Upper lobe of right lung (tissue), 1 donor: ENCODE measurements around the gene SH2D6. TPM values are rescaled to one million over a fixed set of nuclear protein-coding genes. Genes with fewer than 3 reads are reported as not detected.

Experiments used
- ATAC-seq: fragments of 200-7000 bp; cut with Tn5 transposase; one replicate; pipeline ENCODE4 v1.9.1; 2020; ENCODE audit warnings: mild to moderate bottlenecking, moderate library complexity
- DNase-seq: peaks from one replicate; pipeline ENCODE4 v3.0.0-alpha.2; 2020
- H3K27ac ChIP-seq: fragments of 200-600 bp; one replicate; pipeline ENCODE4 v1.8.0; 2022
- H3K27me3 ChIP-seq: fragments of 200-600 bp; one replicate; pipeline ENCODE4 v1.8.0; 2022; ENCODE audit warnings: mild to moderate bottlenecking
- H3K36me3 ChIP-seq: fragments of 200-600 bp; one replicate; pipeline ENCODE4 v1.8.0; 2022
- H3K4me1 ChIP-seq: fragments of 200-600 bp; one replicate; pipeline ENCODE4 v1.8.0; 2022
- H3K4me3 ChIP-seq: fragments of 200-600 bp; one replicate; pipeline ENCODE4 v1.8.0; 2022; ENCODE audit warnings: mild to moderate bottlenecking
- H3K9me3 ChIP-seq: fragments of 200-600 bp; one replicate; pipeline ENCODE4 v1.8.0; 2022
- intact Hi-C: fragments of 100-400 bp; cut with DNase I; formaldehyde crosslinking; loops from one replicate; pipeline ENCODE4 v1.11.0; 2022
- long read RNA-seq: library from polyadenylated mRNA; unstranded; transcript quantifications from one replicate; pipeline ENCODE4 v2.0.0, GENCODE V29; 2021
- total RNA-seq: library from RNA; stranded (reverse); fragmentation: NEBNext Ultra II Directional; extraction: Animal tissue kit (Norgen Biotek cat#: 25700); gene quantifications from one replicate; pipeline ENCODE4 v1.2.1, GENCODE V29; 2021
- TF ChIP-seq, protein P1 (sequence below): fragments of 200-600 bp; IDR thresholded peaks from one replicate; pipeline ENCODE4 v1.8.0; 2022; ENCODE audit warnings: antibody characterized with exemption
- donor health status: DM: no; HTN: yes; CAD: no; lungs with severe emphysema.

SH2D6 gene
- total RNA-seq = 1.0 TPM
- long read RNA-seq, partial matches to known transcripts = 0 of 1 reads
- long read RNA-seq, other reads (novel, unspliced or antisense) = 1 of 1 reads

- peaks cover 31% of the 10 kb centered on the region for H3K4me1 ChIP-seq
- intact Hi-C loops = no loop called here
- peak within 1 kb of the TSS; percentile 81 for H3K4me3 ChIP-seq
- DNase-seq = peak; percentile 93
- TF ChIP-seq, protein P1, sequence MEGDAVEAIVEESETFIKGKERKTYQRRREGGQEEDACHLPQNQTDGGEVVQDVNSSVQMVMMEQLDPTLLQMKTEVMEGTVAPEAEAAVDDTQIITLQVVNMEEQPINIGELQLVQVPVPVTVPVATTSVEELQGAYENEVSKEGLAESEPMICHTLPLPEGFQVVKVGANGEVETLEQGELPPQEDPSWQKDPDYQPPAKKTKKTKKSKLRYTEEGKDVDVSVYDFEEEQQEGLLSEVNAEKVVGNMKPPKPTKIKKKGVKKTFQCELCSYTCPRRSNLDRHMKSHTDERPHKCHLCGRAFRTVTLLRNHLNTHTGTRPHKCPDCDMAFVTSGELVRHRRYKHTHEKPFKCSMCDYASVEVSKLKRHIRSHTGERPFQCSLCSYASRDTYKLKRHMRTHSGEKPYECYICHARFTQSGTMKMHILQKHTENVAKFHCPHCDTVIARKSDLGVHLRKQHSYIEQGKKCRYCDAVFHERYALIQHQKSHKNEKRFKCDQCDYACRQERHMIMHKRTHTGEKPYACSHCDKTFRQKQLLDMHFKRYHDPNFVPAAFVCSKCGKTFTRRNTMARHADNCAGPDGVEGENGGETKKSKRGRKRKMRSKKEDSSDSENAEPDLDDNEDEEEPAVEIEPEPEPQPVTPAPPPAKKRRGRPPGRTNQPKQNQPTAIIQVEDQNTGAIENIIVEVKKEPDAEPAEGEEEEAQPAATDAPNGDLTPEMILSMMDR = no peak
- H3K27ac ChIP-seq = peak within 1 kb of the TSS; percentile 96
- H3K36me3 ChIP-seq = no peaks in the 10 kb centered on the region
- no peaks in the 10 kb centered on the region for H3K9me3 ChIP-seq
- peak; percentile 72 for ATAC-seq
- no peaks in the 10 kb centered on the region for H3K27me3 ChIP-seq
Measured at GRCh38 chr2:85418132-85419008, at the start of gene SH2D6. Gene SH2D6, plus strand, starts transcription at chr2:85418714. Its CDS starts 10,752 bp downstream, at chr2:85429466.

GRCh38 chr2:85368921-85369320, 49.6 kb upstream of the SH2D6 start:
- Histone ChIP-seq H3K27ac (no peak overlapping the region), H3K4me3 (no peak overlapping the region), H3K36me3 (peaks cover 3% of the 10 kb centered on the region), H3K4me1 (no peaks in the 10 kb centered on the region), H3K27me3 (no peaks in the 10 kb centered on the region), H3K9me3 (no peaks in the 10 kb centered on the region)
- TF ChIP-seq, protein P1 = no peak
- no peak for ATAC-seq
- DNase-seq = no peak
- intact Hi-C loops = no loop called here

GRCh38 chr2:85369500-85369899, 49.0 kb upstream of the SH2D6 start:
- H3K36me3 ChIP-seq = peaks cover 3% of the 10 kb centered on the region
- TF ChIP-seq, protein P1 = no peak
- no peak for DNase-seq
- no peaks in the 10 kb centered on the region for H3K27me3 ChIP-seq
- H3K9me3 ChIP-seq = no peaks in the 10 kb centered on the region
- intact Hi-C loops = no loop called here
- no peak overlapping the region for H3K4me3 ChIP-seq
- no peak overlapping the region for H3K27ac ChIP-seq
- H3K4me1 ChIP-seq = no peaks in the 10 kb centered on the region
- no peak for ATAC-seq

GRCh38 chr2:85371045-85371444, 47.5 kb upstream of the SH2D6 start:
- TF ChIP-seq, protein P1 = no peak
- Histone ChIP-seq H3K27me3 (no peaks in the 10 kb centered on the region), H3K27ac (no peak overlapping the region), H3K4me1 (no peaks in the 10 kb centered on the region), H3K4me3 (no peak overlapping the region), H3K9me3 (no peaks in the 10 kb centered on the region), H3K36me3 (peaks cover 7% of the 10 kb centered on the region)
- DNase-seq (no peak), ATAC-seq (peak; percentile 15)
- intact Hi-C loops = no loop called here

GRCh38 chr2:85376291-85377065, 42.0 kb upstream of the SH2D6 start:
- Histone ChIP-seq H3K27ac (no peak overlapping the region), H3K27me3 (no peaks in the 10 kb centered on the region), H3K4me1 (no peaks in the 10 kb centered on the region), H3K36me3 (peaks cover 39% of the 10 kb centered on the region), H3K9me3 (no peaks in the 10 kb centered on the region), H3K4me3 (no peak overlapping the region)
- no peak for ATAC-seq
- DNase-seq = no peak
- intact Hi-C loops = no loop called here
- TF ChIP-seq, protein P1 = no peak
